T47D (cell line): ENCODE measurements around the gene NEK11.

Source experiments
- DNase-seq, 2 experiments: peaks; one replicate each; pipeline versions ENCODE4 v3.0.0 to v3.0.0-alpha.2; 2011 to 2012; ENCODE audit warnings: low read depth in 1 of 2, low spot score in 1 of 2
- JUND ChIP-seq: IDR thresholded peaks from 2 replicates; pipeline ENCODE4 v1.6.1; 2012; ENCODE audit warnings: low read depth
- in situ Hi-C: cut with HindIII; loops from 2 replicates; pipeline ENCODE4 v1.10.0; 2016; ENCODE audit warnings: low sequenced_read_pairs, low pct_unique_long_range_greater_than_20kb

NEK11 gene

GRCh38 chr3:131107637-131108433 lies 81.2 kb downstream of the NEK11 start:
- no peak for TF ChIP-seq JUND
- in situ Hi-C loops: no loop called here
- DNase-seq: peak in 1 of 2 experiments; percentile 18

- in situ Hi-C loops: no loop called here
- no peak for DNase-seq
Measured at GRCh38 chr3:131109156-131109555, 82.5 kb downstream of the NEK11 start.

GRCh38 chr3:131110087-131110486 lies 83.4 kb downstream of the NEK11 start:
- no peak for TF ChIP-seq JUND
- in situ Hi-C loops: no loop called here
- peak in 1 of 2 experiments; percentile 54 for DNase-seq

More at GRCh38 chr3:131109156-131109555, 82.5 kb downstream of the NEK11 start:
- TF ChIP-seq JUND: no peak

- in situ Hi-C loops: no loop called here
- no peak for TF ChIP-seq JUND
- DNase-seq: no peak
Measured at GRCh38 chr3:131114256-131114655, 87.6 kb downstream of the NEK11 start.

GRCh38 chr3:131125684-131126083 lies 99.0 kb downstream of the NEK11 start:
- no peak for TF ChIP-seq JUND
- no peak for DNase-seq
- in situ Hi-C loops: no loop called here

GRCh38 chr3:131140891-131141290 lies 114.2 kb downstream of the NEK11 start:
- DNase-seq: no peak
- in situ Hi-C loops: no loop called here

GRCh38 chr3:131141770-131142169 lies 115.1 kb downstream of the NEK11 start:
- in situ Hi-C loops: no loop called here
- TF ChIP-seq JUND: no peak
- DNase-seq: no peak

More at GRCh38 chr3:131140891-131141290, 114.2 kb downstream of the NEK11 start:
- no peak for TF ChIP-seq JUND

- in situ Hi-C loops: no loop called here
- peak in 1 of 2 experiments; percentile 10 for DNase-seq
- TF ChIP-seq JUND: no peak
Measured at GRCh38 chr3:131142580-131142979, 115.9 kb downstream of the NEK11 start.

GRCh38 chr3:131143802-131144201 lies 117.1 kb downstream of the NEK11 start:
- DNase-seq: no peak
- in situ Hi-C loops: no loop called here
- no peak for TF ChIP-seq JUND

- TF ChIP-seq JUND: no peak
- in situ Hi-C loops: no loop called here
- DNase-seq: no peak
Measured at GRCh38 chr3:131147534-131147933, 120.9 kb downstream of the NEK11 start.

GRCh38 chr3:131158434-131158833 lies 131.8 kb downstream of the NEK11 start:
- no peak for TF ChIP-seq JUND
- in situ Hi-C loops: no loop called here
- no peak for DNase-seq

- no peak for DNase-seq
- in situ Hi-C loops: no loop called here
- no peak for TF ChIP-seq JUND
Measured at GRCh38 chr3:131162516-131162915, 135.8 kb downstream of the NEK11 start.

- in situ Hi-C loops: no loop called here
- TF ChIP-seq JUND: no peak
- no peak for DNase-seq
Measured at GRCh38 chr3:131167867-131168266, 141.2 kb downstream of the NEK11 start.

GRCh38 chr3:131169331-131169730 lies 142.7 kb downstream of the NEK11 start:
- in situ Hi-C loops: no loop called here
- no peak for DNase-seq
- no peak for TF ChIP-seq JUND
